Gastroesophageal sphincter (tissue), 3 donors: Measurements from ENCODE around the gene MRPS14.

Experiments
- CTCF ChIP-seq, 4 experiments: fragments of 200-600 bp in 2 of 4; fragments of 450-650 bp in 2 of 4; sonication (generic) in 1 of 4; IDR thresholded peaks; one replicate each; pipeline ENCODE4 v1.5.1; 2017 to 2019; ENCODE audit warnings: antibody characterized with exemption in 4 of 4, mild to moderate bottlenecking in 2 of 4, moderate library complexity in 2 of 4
- POLR2A ChIP-seq, 2 donors: fragments of 450-650 bp; IDR thresholded peaks; one replicate each; pipeline ENCODE4 v1.6.1; 2017; ENCODE audit warnings: antibody characterized with exemption in 2 of 2, mild to moderate bottlenecking in 2 of 2, moderate library complexity in 1 of 2

GRCh38 chr1:175045519-175045918, 22.3 kb upstream of the MRPS14 start:
- TF ChIP-seq CTCF (IDR thresholded peaks at IDR 0.05) (no peak), POLR2A (IDR thresholded peaks at IDR 0.05) (no peak)
